IMR-90 (cell line): ENCODE data around the gene RPTOR. TPM values are rescaled to one million over a fixed set of nuclear protein-coding genes. Genes with fewer than 3 reads are reported as not detected.

Experiments used
- ATAC-seq: fragments of 200-7000 bp; cut with Tn5 transposase; 2 replicates; pipeline ENCODE4 v1.9.1; 2020; ENCODE audit warnings: low read depth, mild to moderate bottlenecking, moderate library complexity
- BruUV-seq: library from RNA; stranded (reverse); fragments of 400-500 nt; replicated peaks from 2 replicates; lab custom pipeline; 2021; lab: Mats Ljungman, UMichigan
- CTCF ChIA-PET: fragments of 300-600 bp; formaldehyde crosslinking; extraction: SDS; loops from one replicate; lab custom pipeline; 2021; ENCODE audit warnings: antibody characterized with exemption; lab: Yijun Ruan, JAX
- POLR2A ChIA-PET: fragments of 300-600 bp; sonication (Branson Sonifier 250); formaldehyde crosslinking; loops from one replicate; lab custom pipeline; 2022; ENCODE audit warnings: antibody characterized with exemption; ENCODE audit not compliant: unreplicated experiment; lab: Charles Lee
- DNase-seq: peaks from one replicate; pipeline ENCODE4 v3.0.0; 2013
- H2AFZ ChIP-seq: replicated peaks from 2 replicates; pipeline ENCODE3; 2013; ENCODE audit warnings: low read length, mild to moderate bottlenecking; ENCODE audit not compliant: poor library complexity
- H2AK5ac ChIP-seq: 2 replicates; pipeline ENCODE4 v1.6.1; 2013; ENCODE audit warnings: low read depth, low read length, inconsistent platforms
- H2AK9ac ChIP-seq: replicated peaks from 2 replicates; pipeline ENCODE3; 2013; ENCODE audit warnings: mild to moderate bottlenecking, low read depth, low read length, moderate library complexity; ENCODE audit not compliant: poor library complexity
- H2BK120ac ChIP-seq: 2 replicates; pipeline ENCODE4 v1.6.1; 2013; ENCODE audit warnings: low read depth, low read length, inconsistent platforms
- H2BK15ac ChIP-seq: 3 replicates; pipeline ENCODE4 v1.6.1; 2013; ENCODE audit warnings: low read depth, low read length, inconsistent platforms
- H2BK20ac ChIP-seq: 2 replicates; pipeline ENCODE4 v1.6.1; 2013; ENCODE audit warnings: low read depth, mild to moderate bottlenecking, inconsistent platforms, low read length, moderate library complexity
- H2BK5ac ChIP-seq: 2 replicates; pipeline ENCODE4 v1.6.1; 2013; ENCODE audit warnings: mild to moderate bottlenecking, low read depth, low read length, inconsistent platforms; ENCODE audit not compliant: poor library complexity, severe bottlenecking
- H3K14ac ChIP-seq: replicated peaks from 2 replicates; pipeline ENCODE4 v1.6.1; 2013; ENCODE audit warnings: low read depth, low read length, inconsistent platforms
- H3K18ac ChIP-seq: 2 replicates; pipeline ENCODE4 v1.6.1; 2013; ENCODE audit warnings: low read depth, low read length, control low read depth
- H3K23ac ChIP-seq: 2 replicates; pipeline ENCODE4 v1.6.1; 2013; ENCODE audit warnings: low read depth, low read length, inconsistent platforms
- H3K27ac ChIP-seq: 2 replicates; pipeline ENCODE4 v1.5.1; 2013; ENCODE audit warnings: mild to moderate bottlenecking, control low read depth, low read length; ENCODE audit not compliant: insufficient read depth
- H3K27me3 ChIP-seq: 2 replicates; pipeline ENCODE4 v1.6.1; 2013; ENCODE audit warnings: low read length; ENCODE audit not compliant: control insufficient read depth, insufficient read depth
- H3K36me3 ChIP-seq: 2 replicates; pipeline ENCODE4 v1.6.1; 2013; ENCODE audit warnings: low read length, mixed read lengths; ENCODE audit not compliant: control insufficient read depth, insufficient read depth
- H3K4ac ChIP-seq: 2 replicates; pipeline ENCODE4 v1.6.1; 2013; ENCODE audit warnings: low read depth, low read length, inconsistent platforms
- H3K4me1 ChIP-seq: 2 replicates; pipeline ENCODE4 v1.6.1; 2013; ENCODE audit warnings: low read length, mixed read lengths; ENCODE audit not compliant: control insufficient read depth, insufficient read depth
- H3K4me2 ChIP-seq: 2 replicates; pipeline ENCODE4 v1.6.1; 2013; ENCODE audit warnings: low read depth, mild to moderate bottlenecking, control low read depth, low read length, moderate library complexity
- H3K4me3 ChIP-seq: 2 replicates; pipeline ENCODE4 v1.5.1; 2013; ENCODE audit warnings: low read depth, mild to moderate bottlenecking, control low read depth, low read length, moderate library complexity; ENCODE audit not compliant: insufficient read depth
- H3K56ac ChIP-seq: 2 replicates; pipeline ENCODE4 v1.6.1; 2013; ENCODE audit warnings: low read length, inconsistent platforms; ENCODE audit not compliant: insufficient read depth; ENCODE audit errors: extremely low read depth
- H3K79me1 ChIP-seq, 2 experiments: 2 replicates each; pipeline ENCODE4 v1.6.1; 2013; ENCODE audit warnings: low read length in 2 of 2, inconsistent platforms in 1 of 2, low read depth in 1 of 2
- H3K9ac ChIP-seq: 2 replicates; pipeline ENCODE4 v1.6.1; 2013; ENCODE audit warnings: low read depth, low read length, control low read depth
- H3K9me1 ChIP-seq: 2 replicates; pipeline ENCODE4 v1.6.1; 2013; ENCODE audit warnings: low read length, inconsistent platforms; ENCODE audit not compliant: insufficient read depth
- H3K9me3 ChIP-seq: 2 replicates; pipeline ENCODE4 v1.6.1; 2013; ENCODE audit warnings: low read length; ENCODE audit not compliant: control insufficient read depth, insufficient read depth
- H4K20me1 ChIP-seq: 2 replicates; pipeline ENCODE4 v1.6.1; 2013; ENCODE audit warnings: low read length, inconsistent platforms; ENCODE audit not compliant: insufficient read depth
- H4K5ac ChIP-seq: 2 replicates; pipeline ENCODE4 v1.6.1; 2013; ENCODE audit warnings: mild to moderate bottlenecking, low read depth, low read length, control low read depth
- H4K8ac ChIP-seq, 2 experiments: 2 replicates each; pipeline ENCODE4 v1.6.1; 2013; ENCODE audit warnings: low read depth in 2 of 2, low read length in 2 of 2, control low read depth in 1 of 2, inconsistent platforms in 1 of 2
- H4K91ac ChIP-seq: 2 replicates; pipeline ENCODE4 v1.6.1; 2013; ENCODE audit warnings: low read depth, low read length, inconsistent platforms; ENCODE audit not compliant: insufficient read depth
- BHLHE40 ChIP-seq: fragments of 150-350 bp; IDR thresholded peaks from 2 replicates; pipeline ENCODE4 v1.6.1; 2016; ENCODE audit warnings: mild to moderate bottlenecking, low read depth, low read length
- CHD1 ChIP-seq: IDR thresholded peaks from 2 replicates; pipeline ENCODE4 v1.6.1; 2012; ENCODE audit warnings: low read depth, low read length, improper control_type of control experiment
- FOS ChIP-seq: fragments of 150-350 bp; IDR thresholded peaks from 2 replicates; pipeline ENCODE4 v1.6.1; 2016; ENCODE audit warnings: low read depth, low read length
- MAFK ChIP-seq: IDR thresholded peaks from 2 replicates; pipeline ENCODE4 v1.6.1; 2012; ENCODE audit warnings: low read depth, low read length, improper control_type of control experiment
- MAZ ChIP-seq: IDR thresholded peaks from 2 replicates; pipeline ENCODE4 v1.6.1; 2012; ENCODE audit warnings: low read depth, mild to moderate bottlenecking, low read length, improper control_type of control experiment, moderate library complexity, borderline replicate concordance
- MXI1 ChIP-seq: IDR thresholded peaks from 2 replicates; pipeline ENCODE4 v1.6.1; 2012; ENCODE audit warnings: low read depth, mild to moderate bottlenecking, low read length, moderate library complexity, borderline replicate concordance
- NFE2L2 ChIP-seq: fragments of 150-350 bp; IDR thresholded peaks from 2 replicates; pipeline ENCODE4 v1.6.1; 2016; ENCODE audit warnings: low read depth, mild to moderate bottlenecking, low read length
- POLR2A ChIP-seq: IDR thresholded peaks from 2 replicates; pipeline ENCODE4 v1.6.1; 2012; ENCODE audit warnings: mild to moderate bottlenecking, low read depth, low read length
- RAD21 ChIP-seq: IDR thresholded peaks from 2 replicates; pipeline ENCODE4 v1.6.1; 2012; ENCODE audit warnings: low read length, improper control_type of control experiment
- RCOR1 ChIP-seq: IDR thresholded peaks from 2 replicates; pipeline ENCODE4 v1.6.1; 2012; ENCODE audit warnings: mild to moderate bottlenecking, low read length, improper control_type of control experiment; ENCODE audit not compliant: insufficient replicate concordance
- RFX5 ChIP-seq: IDR thresholded peaks from 2 replicates; pipeline ENCODE4 v1.8.0; 2012; ENCODE audit warnings: low read depth, mild to moderate bottlenecking, low read length, moderate library complexity
- SMC3 ChIP-seq: fragments of 150-350 bp; IDR thresholded peaks from 2 replicates; pipeline ENCODE4 v1.6.1; 2016; ENCODE audit warnings: low read depth, mild to moderate bottlenecking, antibody characterized with exemption, low read length, moderate library complexity
- WGBS, 2 experiments: methylation state at CpG; one replicate each; pipeline versions ENCODE4 v1.1.5 to v1.1.7; 2013; ENCODE audit warnings: missing lambda C conversion rate in 2 of 2; ENCODE audit not compliant: insufficient read length in 1 of 2; ENCODE audit errors: extremely low coverage in 2 of 2; 5-methylcytosine and 5-hydroxymethylcytosine counted together
- dilution Hi-C: fragments of 300-500 bp; cut with HindIII; formaldehyde crosslinking; loops from one replicate; pipeline ENCODE4 v1.14.3; 2018; ENCODE audit warnings: low sequenced_read_pairs; ENCODE audit not compliant: unreplicated experiment
- in situ Hi-C: fragments of 300-500 bp; cut with MboI; formaldehyde crosslinking; loops from 3 replicates; pipeline ENCODE4 v1.14.3; 2019; ENCODE audit warnings: low sequenced_read_pairs, inconsistent platforms, mixed read lengths
- intact Hi-C: fragments of 100-400 bp; cut with micrococcal nuclease; formaldehyde crosslinking; loops from 2 replicates; pipeline ENCODE4 v1.10.0; 2022
- polyA plus RNA-seq, 3 experiments: library from polyadenylated mRNA; depleted of rRNA; stranded (reverse); fragments of >200 nt; gene quantifications; 2 replicates each; pipeline ENCODE4 v1.2.3, GENCODE V29; 2012; ENCODE audit warnings: low replicate concordance in 1 of 3
- total RNA-seq: library from RNA; depleted of rRNA; stranded (reverse); fragments of >200 nt; gene quantifications from 2 replicates; pipeline ENCODE4 v1.2.3, GENCODE V29; 2012
- TF ChIP-seq, protein P1 (sequence below): fragments of 150-350 bp; IDR thresholded peaks from 2 replicates; pipeline ENCODE4 v1.6.1; 2016; ENCODE audit warnings: low read depth, mild to moderate bottlenecking, low read length, moderate library complexity, borderline replicate concordance
- TF ChIP-seq, protein P2 (sequence below): conservative IDR thresholded peaks from 2 replicates; pipeline ENCODE4 v1.5.1; 2012; ENCODE audit warnings: mild to moderate bottlenecking, low read depth, low read length, improper control_type of control experiment

Gene RPTOR
- total and polyA plus RNA-seq, 2 of the 4 experiments (the other 2 are of a cell fraction): 10.8 to 14.7 TPM

- Histone ChIP-seq H4K5ac (no peak overlapping the region), H2BK5ac (no peak overlapping the region), H3K18ac (no peak overlapping the region), H3K4ac (no peak overlapping the region), H4K20me1 (no peaks in the 10 kb centered on the region), H2AK5ac (no peak overlapping the region), H3K9me1 (peaks cover 5% of the 10 kb centered on the region; the same call in 1 of the 2 replicates), H2BK20ac (no peak overlapping the region), H2BK120ac (no peak overlapping the region), H3K14ac (no peak overlapping the region), H4K91ac (no peak overlapping the region), H3K27me3 (no peaks in the 10 kb centered on the region), H3K27ac (no peak overlapping the region), H3K4me1 (peaks cover 15% of the 10 kb centered on the region), H2AK9ac (no peak overlapping the region), H3K4me2 (no peak overlapping the region), H3K23ac (no peak overlapping the region), H2BK15ac (no peak overlapping the region), H3K9ac (no peak overlapping the region), H3K79me1 (no peaks in the 10 kb centered on the region), H2AFZ (no peak overlapping the region), H3K4me3 (no peak overlapping the region), H3K9me3 (no peaks in the 10 kb centered on the region), H3K36me3 (peaks cover 3% of the 10 kb centered on the region; the same call in 1 of the 2 replicates), H4K8ac (no peak overlapping the region), H3K56ac (no peak overlapping the region)
- CTCF ChIA-PET: no interaction called here
- POLR2A ChIA-PET: no interaction called here
- no peak for ATAC-seq
- dilution Hi-C loops: no loop called here
- TF ChIP-seq RCOR1 (no peak), MAZ (no peak), NFE2L2 (no peak), FOS (no peak), RAD21 (no peak), POLR2A (no peak), SMC3 (no peak), BHLHE40 (no peak), RFX5 (no peak), MXI1 (no peak), CHD1 (no peak), MAFK (no peak)
- TF ChIP-seq, protein P1, sequence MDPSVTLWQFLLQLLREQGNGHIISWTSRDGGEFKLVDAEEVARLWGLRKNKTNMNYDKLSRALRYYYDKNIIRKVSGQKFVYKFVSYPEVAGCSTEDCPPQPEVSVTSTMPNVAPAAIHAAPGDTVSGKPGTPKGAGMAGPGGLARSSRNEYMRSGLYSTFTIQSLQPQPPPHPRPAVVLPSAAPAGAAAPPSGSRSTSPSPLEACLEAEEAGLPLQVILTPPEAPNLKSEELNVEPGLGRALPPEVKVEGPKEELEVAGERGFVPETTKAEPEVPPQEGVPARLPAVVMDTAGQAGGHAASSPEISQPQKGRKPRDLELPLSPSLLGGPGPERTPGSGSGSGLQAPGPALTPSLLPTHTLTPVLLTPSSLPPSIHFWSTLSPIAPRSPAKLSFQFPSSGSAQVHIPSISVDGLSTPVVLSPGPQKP: no peak
- TF ChIP-seq, protein P2, sequence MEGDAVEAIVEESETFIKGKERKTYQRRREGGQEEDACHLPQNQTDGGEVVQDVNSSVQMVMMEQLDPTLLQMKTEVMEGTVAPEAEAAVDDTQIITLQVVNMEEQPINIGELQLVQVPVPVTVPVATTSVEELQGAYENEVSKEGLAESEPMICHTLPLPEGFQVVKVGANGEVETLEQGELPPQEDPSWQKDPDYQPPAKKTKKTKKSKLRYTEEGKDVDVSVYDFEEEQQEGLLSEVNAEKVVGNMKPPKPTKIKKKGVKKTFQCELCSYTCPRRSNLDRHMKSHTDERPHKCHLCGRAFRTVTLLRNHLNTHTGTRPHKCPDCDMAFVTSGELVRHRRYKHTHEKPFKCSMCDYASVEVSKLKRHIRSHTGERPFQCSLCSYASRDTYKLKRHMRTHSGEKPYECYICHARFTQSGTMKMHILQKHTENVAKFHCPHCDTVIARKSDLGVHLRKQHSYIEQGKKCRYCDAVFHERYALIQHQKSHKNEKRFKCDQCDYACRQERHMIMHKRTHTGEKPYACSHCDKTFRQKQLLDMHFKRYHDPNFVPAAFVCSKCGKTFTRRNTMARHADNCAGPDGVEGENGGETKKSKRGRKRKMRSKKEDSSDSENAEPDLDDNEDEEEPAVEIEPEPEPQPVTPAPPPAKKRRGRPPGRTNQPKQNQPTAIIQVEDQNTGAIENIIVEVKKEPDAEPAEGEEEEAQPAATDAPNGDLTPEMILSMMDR: no peak
- intact Hi-C loops: no loop called here
- no TSS peak for BruUV-seq
- no peak for DNase-seq
- in situ Hi-C loops: no loop called here
- 91% methylated on average over 28 of the region's 49 CpGs; no CpG with 5 or more reads in 1 of the 2 experiments for WGBS, 2 experiments
Observed at GRCh38 chr17:80963812-80964543, 419.3 kb downstream of the RPTOR start.
